Endometrial microvascular endothelial cells (primary cell): ENCODE results near the gene ADRM1. TPM values are rescaled to one million over a fixed set of nuclear protein-coding genes. Genes with fewer than 3 reads are reported as not detected.

ENCODE experiments used
- in situ Hi-C: cut with HindIII; loops from 2 replicates; pipeline ENCODE4 v1.10.0; 2017; ENCODE audit warnings: low sequenced_read_pairs, low pct_unique_long_range_greater_than_20kb; ENCODE audit errors: inconsistent ontology term
- total RNA-seq: library from RNA; depleted of rRNA; stranded (reverse); fragments of >200 nt; gene quantifications from one replicate; pipeline ENCODE4 v1.2.3, GENCODE V29; 2015; ENCODE audit errors: inconsistent ontology term

ADRM1 gene
- total RNA-seq, 1 donor from 2014 or later: 309 TPM

DNA sequence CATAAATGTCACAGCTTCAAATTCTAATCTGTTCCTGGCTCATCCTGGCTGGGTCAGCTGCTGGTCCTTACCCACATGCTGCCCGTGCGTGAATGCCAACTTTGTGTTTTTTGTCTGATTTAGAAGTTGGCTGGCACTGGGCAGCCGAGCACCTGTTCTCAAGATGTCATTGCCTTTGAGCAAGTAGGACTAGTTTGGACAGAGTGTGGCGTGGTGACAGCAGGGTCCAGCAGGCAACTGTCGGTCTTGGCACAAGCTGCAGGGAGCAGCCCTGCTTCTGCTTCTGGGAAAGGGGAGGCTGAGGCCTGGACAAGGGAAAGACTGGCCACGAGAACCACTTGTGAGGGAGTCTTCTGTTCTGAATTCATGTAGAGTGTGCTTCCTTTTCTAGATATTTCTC, 26.4 kb upstream of the ADRM1 start:
- in situ Hi-C loops: no loop called here

DNA sequence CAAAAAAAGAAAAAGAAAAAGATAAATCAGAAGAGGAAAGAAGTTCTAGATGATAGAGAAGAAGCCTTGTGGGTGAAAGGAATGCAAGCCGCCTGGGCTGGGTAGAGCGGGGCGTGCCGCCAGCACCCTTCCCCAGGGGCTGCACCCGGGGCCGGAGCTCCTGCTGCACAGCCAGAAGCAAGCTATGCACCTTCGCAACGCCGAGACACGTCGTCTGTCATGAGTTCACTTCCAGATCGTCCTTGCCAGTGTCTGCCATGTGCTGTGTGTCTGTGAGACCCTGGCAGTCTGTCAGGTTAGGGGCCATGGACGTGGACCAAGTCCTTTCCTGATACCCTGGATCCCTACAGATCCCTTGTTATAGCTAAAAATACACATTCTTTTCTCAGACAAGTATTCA, 25.5 kb upstream of the ADRM1 start:
- in situ Hi-C loops: no loop called here

- in situ Hi-C loops: no loop called here
Measured at GRCh38 chr20:62280303-62280702, 22.5 kb upstream of the ADRM1 start.

- in situ Hi-C loops: no loop called here
Measured at GRCh38 chr20:62281161-62281933, 21.4 kb upstream of the ADRM1 start.

DNA sequence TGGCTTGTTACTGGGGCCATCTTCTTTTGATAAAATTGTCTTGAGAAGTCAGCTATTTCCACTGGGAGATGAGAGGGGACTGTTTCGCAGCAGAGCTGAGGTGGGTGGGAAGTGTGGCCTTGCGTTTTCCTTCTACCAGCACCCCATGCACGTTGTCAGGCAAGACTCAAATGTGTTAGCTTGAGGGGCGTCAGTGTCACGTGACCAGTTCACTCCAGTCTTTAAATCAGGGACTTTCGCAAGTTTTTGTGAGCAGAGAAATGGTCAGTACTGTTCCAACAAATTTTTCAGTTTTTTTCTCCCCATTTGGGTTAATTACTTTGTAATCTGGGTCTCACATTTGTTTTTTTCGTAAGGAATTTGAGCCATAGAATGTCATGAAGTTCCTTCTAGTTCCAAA, 20.7 kb upstream of the ADRM1 start:
- in situ Hi-C loops: no loop called here

DNA sequence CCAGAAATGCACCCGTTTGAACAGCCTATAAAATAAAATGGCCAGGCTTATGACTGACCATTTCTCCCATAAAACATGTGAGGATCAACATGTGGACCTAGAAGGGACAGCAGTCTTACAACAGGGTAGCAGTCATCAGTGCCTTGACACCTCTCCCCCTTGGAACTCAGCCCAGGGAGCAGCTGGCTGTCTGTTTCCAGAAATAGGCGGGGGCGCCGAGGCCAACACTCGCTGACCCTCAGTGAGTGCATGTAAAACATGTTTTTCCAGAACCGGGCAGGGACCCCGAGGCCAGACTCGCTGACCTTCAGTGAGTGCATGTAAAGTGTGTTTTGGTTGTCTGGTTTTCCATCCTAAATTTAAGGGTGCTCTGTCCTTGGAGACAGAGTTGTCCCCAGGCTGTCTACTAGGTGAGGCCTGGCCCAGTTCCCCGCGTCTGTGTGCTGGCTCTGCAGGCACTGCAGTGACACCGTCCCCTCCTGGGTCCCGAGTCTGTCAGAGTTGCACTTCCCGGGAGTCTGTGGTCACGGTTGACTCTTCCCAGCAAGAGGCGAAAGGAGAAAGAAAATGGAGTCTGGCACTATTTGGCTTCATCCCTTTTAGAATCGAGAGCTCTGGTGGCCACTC, 19.8 kb upstream of the ADRM1 start:
- in situ Hi-C loops: no loop called here

DNA sequence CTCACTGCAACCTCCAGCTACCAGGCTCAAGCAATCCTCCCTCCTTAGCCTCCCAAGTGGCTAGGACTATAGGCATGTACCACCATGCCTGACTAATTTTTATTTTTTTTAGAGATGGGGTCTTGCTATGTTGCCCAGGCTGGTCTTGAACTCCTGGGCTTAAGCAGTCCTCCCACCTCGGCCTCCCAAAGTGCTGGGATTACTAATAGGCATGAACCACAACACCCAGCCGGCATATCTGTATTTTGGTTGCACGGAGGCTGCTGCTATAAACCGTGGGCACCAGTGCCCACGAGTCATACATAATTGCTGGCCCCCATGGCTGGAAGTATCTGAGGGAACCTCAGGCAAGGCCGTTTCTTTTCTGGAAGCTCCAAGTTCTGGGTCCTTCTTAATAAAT, 18.3 kb upstream of the ADRM1 start:
- in situ Hi-C loops: no loop called here

- in situ Hi-C loops: no loop called here
Measured at GRCh38 chr20:62285151-62285550, 17.6 kb upstream of the ADRM1 start.

DNA sequence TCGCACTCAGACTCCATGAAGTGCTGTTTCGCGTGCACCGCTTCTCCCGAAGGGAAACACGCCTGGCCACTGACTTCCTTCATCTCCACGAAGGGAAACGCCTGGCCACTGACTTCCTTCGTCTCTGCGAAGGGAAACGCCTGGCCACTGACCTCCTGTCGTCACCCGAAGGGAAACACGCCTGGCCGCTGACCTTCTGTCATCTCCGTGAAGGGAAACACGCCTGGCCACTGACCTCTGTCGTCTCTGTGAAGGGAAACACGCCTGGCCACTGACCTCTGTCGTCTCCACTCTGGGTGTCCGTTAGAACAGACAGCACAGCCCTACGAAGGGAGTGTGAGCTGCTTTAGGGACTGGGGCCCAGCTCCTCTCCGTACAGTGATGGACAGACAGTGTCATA, 17.1 kb upstream of the ADRM1 start:
- in situ Hi-C loops: no loop called here

DNA sequence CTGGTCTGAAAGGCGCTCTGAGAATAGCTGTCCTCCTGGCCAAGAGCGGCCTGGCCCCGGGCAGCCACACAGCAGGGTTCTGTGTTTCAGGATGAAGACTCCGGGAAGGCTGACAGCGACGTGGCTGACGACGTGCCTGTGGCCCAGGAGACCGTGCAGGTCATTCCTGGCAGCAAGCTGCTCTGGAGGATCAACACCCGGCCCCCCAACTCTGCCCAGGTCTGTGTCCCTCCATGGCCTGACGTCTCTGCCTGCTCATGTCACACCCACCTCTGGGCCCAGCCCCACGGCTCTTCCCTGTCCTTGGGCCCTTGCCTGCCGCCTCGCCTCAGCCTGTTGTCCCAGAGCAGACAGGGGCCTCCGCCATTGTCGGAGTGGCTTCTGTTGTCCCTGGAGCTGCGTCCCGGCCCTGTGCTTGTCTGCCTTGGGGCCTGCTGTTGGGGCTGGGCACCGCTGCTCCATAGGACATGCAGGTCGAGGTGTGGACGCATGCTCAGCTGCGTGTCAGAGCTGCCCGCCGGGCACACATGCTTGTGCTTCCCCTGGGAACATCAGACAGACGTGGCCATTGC, 16.2 kb upstream of the ADRM1 start:
- in situ Hi-C loops: no loop called here

GRCh38 chr20:62287129-62287528, 15.7 kb upstream of the ADRM1 start:
- in situ Hi-C loops: no loop called here

DNA sequence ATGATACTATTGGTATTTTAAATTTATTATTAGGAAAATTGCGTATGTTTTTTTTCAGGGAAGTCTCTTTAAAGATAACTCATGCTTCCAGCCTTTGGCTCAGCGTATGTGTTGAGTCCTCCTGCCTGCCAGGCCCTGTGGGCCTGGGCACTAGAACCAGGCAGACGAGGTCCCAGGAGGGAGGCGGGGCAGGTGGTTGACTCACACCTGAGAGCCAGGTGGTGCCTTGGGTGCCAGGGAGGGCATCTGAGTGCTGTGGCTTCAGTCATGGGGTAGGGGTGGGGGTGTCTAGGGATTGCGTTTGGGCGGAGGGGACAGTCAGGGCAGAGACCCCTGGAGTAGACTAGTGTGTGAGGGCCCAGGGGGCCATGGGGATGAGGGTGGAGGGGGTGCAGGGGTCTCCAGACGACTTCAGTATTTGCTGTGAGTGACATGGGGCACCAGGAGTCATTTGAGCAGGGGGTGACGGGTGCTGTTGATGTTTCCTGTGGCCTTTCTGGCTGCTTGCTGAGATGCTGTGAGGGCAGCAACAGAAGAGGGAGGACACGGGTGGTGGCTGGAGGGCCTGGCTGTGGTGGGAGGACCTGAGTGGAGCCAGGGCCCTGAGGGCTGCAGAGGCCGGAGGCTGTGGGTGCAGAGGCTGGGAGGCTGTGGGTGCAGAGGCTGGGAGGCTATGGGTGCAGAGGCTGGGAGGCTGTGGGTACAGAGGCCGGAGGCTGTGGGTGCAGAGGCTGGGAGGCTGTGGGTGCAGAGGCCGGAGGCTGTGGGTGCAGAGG, 14.8 kb upstream of the ADRM1 start:
- in situ Hi-C loops: no loop called here

GRCh38 chr20:62288535-62289105, 14.2 kb upstream of the ADRM1 start:
- in situ Hi-C loops: no loop called here

GRCh38 chr20:62289131-62289530, 13.7 kb upstream of the ADRM1 start:
- in situ Hi-C loops: no loop called here

GRCh38 chr20:62289898-62290297, 12.9 kb upstream of the ADRM1 start:
- in situ Hi-C loops: no loop called here

DNA sequence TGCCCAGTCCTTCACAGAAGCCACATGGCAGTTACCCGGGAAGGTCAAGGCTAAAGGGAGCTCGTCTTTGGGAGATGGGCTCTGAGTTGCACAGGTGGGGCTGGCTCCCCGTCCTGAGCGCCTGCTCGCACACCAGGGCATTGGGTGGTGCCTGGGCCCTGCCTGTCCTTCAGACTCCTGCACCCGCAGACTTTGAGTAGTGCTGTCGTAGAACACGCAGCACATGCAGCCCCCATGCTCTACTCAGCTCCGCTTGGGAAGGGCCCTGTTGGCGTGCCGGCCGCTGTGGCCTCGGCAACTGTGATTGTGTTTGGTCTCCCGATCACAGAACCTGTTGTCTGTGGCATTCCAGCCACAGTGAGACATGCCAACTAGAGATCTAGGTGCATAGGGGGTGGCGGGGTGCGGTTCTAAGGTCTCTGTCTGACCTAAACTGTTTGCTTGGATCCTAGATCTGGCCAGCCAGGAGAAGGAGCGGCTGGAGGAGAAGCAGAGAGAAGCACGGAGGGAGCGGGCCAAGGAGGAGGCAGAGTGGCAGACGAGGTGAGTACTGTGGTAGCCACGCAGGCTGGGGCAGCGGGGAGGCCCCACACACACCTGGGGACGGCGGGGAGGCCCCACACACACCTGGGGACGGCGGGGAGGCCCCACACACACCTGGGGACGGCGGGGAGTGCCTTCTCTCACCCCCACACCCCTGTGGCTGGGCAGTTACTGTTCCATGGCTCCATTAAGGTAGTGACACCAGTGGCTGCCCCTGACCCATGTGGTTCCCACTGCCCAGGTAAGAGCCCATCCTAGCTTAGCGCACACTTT, 11.3 kb upstream of the ADRM1 start:
- in situ Hi-C loops: no loop called here

GRCh38 chr20:62292108-62292507, 10.7 kb upstream of the ADRM1 start:
- in situ Hi-C loops: no loop called here

GRCh38 chr20:62293111-62293784, 9.5 kb upstream of the ADRM1 start:
- in situ Hi-C loops: no loop called here
